Fibroblast of mammary gland (primary cell): ENCODE results near the gene FOXO4.

Source experiments
- DNase-seq: peaks from one replicate; pipeline ENCODE4 v3.0.0-alpha.2; 2010; ENCODE audit warnings: low read depth
- H3K4me3 ChIP-seq: 2 replicates; pipeline ENCODE4 v1.5.1; 2011; ENCODE audit warnings: low read depth, mild to moderate bottlenecking, low read length, moderate library complexity; ENCODE audit not compliant: control insufficient read depth
- TF ChIP-seq, protein P1 (sequence below): conservative IDR thresholded peaks from 2 replicates; pipeline ENCODE4 v1.5.1; 2011; ENCODE audit warnings: low read depth, low read length, inconsistent platforms; ENCODE audit not compliant: control insufficient read depth, insufficient read depth

The FOXO4 gene

DNA sequence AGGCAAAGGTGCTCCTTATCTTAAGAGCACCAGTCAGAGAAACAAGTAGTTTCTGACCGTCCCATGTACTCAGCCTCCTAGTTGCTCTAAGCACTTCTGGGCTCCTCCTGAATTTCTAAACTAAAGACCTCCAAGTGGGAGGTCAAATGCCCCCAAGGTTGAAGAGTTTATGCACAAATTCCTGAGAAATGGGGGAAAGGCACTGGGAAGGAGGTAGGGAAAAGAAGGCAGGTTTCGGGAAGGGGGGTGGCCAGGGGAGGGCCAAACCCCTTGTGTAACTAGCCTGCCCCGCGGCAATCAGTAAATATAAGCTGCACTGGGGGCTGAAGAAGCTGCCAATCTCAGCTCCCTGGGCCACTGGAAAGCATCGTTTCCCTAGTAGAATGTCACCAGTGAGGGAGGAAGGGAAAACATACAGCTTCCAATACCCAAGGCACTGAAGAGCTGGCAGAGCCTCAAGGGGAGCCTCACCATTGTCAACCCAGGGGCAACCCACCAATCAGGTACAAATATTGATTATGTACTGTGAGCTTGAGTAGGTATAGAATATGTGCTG lies 3.4 kb downstream of the FOXO4 start:
- H3K4me3 ChIP-seq: no peak overlapping the region
- TF ChIP-seq, protein P1, sequence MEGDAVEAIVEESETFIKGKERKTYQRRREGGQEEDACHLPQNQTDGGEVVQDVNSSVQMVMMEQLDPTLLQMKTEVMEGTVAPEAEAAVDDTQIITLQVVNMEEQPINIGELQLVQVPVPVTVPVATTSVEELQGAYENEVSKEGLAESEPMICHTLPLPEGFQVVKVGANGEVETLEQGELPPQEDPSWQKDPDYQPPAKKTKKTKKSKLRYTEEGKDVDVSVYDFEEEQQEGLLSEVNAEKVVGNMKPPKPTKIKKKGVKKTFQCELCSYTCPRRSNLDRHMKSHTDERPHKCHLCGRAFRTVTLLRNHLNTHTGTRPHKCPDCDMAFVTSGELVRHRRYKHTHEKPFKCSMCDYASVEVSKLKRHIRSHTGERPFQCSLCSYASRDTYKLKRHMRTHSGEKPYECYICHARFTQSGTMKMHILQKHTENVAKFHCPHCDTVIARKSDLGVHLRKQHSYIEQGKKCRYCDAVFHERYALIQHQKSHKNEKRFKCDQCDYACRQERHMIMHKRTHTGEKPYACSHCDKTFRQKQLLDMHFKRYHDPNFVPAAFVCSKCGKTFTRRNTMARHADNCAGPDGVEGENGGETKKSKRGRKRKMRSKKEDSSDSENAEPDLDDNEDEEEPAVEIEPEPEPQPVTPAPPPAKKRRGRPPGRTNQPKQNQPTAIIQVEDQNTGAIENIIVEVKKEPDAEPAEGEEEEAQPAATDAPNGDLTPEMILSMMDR: no peak
- no peak for DNase-seq

DNA sequence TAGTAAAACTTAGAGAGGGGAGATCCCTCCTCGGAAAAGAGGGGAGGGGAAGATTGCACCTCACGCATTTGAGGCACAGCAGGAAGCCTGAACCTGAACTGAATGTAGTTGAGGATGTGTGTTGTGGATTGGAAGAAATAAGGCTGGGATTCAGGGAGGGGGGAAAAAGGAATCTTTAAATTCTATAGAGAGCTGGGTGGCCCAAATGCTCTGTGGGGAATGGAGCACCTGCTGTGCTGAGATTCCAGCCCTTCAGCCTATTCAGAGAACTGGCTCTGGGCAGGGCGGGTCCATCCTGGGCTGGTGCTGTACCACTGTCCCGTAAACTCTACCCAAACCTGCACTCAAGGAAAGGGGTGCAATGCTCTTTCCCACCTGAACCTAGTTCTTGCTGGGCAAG lies 4.1 kb downstream of the FOXO4 start:
- DNase-seq: no peak
- no peak overlapping the region for H3K4me3 ChIP-seq
- TF ChIP-seq, protein P1: no peak

DNA sequence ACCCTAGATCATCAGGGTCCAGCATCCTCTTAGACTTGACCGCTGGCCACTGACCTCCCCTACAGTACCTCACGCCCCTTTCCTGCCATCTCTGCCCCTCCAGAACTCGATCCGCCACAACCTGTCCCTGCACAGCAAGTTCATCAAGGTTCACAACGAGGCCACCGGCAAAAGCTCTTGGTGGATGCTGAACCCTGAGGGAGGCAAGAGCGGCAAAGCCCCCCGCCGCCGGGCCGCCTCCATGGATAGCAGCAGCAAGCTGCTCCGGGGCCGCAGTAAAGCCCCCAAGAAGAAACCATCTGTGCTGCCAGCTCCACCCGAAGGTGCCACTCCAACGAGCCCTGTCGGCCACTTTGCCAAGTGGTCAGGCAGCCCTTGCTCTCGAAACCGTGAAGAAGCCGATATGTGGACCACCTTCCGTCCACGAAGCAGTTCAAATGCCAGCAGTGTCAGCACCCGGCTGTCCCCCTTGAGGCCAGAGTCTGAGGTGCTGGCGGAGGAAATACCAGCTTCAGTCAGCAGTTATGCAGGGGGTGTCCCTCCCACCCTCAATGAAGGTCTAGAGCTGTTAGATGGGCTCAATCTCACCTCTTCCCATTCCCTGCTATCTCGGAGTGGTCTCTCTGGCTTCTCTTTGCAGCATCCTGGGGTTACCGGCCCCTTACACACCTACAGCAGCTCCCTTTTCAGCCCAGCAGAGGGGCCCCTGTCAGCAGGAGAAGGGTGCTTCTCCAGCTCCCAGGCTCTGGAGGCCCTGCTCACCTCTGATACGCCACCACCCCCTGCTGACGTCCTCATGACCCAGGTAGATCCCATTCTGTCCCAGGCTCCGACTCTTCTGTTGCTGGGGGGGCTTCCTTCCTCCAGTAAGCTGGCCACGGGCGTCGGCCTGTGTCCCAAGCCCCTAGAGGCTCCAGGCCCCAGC lies 5.2 kb downstream of the FOXO4 start:
- DNase-seq: no peak
- TF ChIP-seq, protein P1: no peak
- H3K4me3 ChIP-seq: no peak overlapping the region

DNA sequence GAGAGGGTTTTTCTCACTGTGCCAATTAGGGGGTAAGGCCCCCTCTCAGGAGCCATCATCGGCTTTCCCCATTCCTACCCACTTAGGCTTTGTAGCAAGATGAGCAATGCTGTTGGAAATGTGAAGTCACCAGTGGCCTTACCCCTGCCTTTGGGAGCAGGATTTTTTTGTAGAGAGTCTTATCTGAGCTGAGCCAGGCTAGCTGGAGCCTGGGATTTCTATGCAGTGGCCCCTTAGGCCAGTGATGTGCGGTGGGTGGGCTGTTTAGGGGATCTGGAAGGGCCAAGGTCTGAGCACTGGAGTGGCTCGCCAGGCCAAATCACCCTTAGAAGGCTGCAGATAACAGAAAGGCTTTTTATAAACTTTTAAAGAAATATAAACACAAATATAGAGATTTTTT lies 6.6 kb downstream of the FOXO4 start:
- H3K4me3 ChIP-seq: no peak overlapping the region
- no peak for DNase-seq
- TF ChIP-seq, protein P1: no peak

- DNase-seq: no peak
These were observed 7.7 kb downstream of the FOXO4 start for GRCh38 chrX:71103110-71103983.

GRCh38 chrX:71105628-71106027 lies 10.0 kb downstream of the FOXO4 start:
- H3K4me3 ChIP-seq: no peak overlapping the region
- TF ChIP-seq, protein P1: no peak
- no peak for DNase-seq

More at GRCh38 chrX:71103110-71103983, 7.7 kb downstream of the FOXO4 start:
- TF ChIP-seq, protein P1: no peak
- no peak overlapping the region for H3K4me3 ChIP-seq
